ENCODE measurements around the gene CGB5.
"Not testable (repeated sequence)": the region's sequence is repeated elsewhere in the genome, so short reads cannot be mapped to it uniquely, and the experiment has no call there.

DNA sequence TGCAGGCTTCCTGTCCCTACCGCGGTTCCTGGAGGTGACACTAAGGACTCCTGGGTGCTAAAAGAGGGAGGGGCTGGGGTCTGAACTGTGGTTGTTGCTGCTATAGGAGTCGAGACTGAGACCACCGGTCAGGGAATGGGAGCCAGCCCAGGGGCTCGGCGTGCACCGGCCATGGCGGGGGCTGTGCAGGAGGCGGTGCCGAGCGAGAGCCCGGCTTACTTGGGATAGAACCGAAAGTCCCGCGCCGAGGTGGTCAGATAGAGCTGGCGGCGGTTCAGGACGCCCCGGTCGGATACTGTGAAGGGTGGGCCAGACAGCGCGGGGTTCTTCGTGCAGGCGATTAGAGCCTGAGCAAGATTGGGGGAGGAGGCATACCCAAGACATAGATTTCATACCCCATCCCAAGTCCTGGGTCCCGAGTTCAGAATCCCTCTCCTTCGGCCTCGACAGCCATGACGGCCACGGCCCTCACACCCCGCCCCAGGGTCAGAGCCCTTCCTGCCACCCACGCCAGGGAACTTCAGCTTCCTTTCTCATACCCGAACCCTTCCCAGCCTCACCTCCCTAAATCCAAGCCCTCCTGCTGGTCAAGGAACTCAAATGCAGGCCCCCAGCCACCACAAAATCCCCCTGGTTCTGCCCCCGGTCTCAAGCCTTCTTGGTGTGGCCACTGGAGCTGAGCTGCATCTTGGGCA, 13.4 kb downstream of the CGB5 start:
- TF ChIP-seq SP1 (IDR thresholded peaks at IDR 0.05); FOXK2 (IDR thresholded peaks at IDR 0.05); L3MBTL2 (conservative IDR thresholded peaks at IDR 0.05); HDGF (IDR thresholded peaks at IDR 0.05; ENCODE audit: borderline replicate concordance); FOXM1 (IDR thresholded peaks at IDR 0.05; ENCODE audit: borderline replicate concordance); BHLHE40 (IDR thresholded peaks at IDR 0.05; ENCODE audit: borderline replicate concordance); ELF4 (IDR thresholded peaks at IDR 0.05); ZNF384 (IDR thresholded peaks at IDR 0.05); FOXA1 (IDR thresholded peaks at IDR 0.05); TARDBP (IDR thresholded peaks at IDR 0.05); CTBP1 (IDR thresholded peaks at IDR 0.05; ENCODE audit: borderline replicate concordance); SUZ12 (IDR thresholded peaks at IDR 0.05); LEF1 (IDR thresholded peaks at IDR 0.05; ENCODE audit: borderline replicate concordance): not testable (repeated sequence)
- TF ChIP-seq, protein P1, sequence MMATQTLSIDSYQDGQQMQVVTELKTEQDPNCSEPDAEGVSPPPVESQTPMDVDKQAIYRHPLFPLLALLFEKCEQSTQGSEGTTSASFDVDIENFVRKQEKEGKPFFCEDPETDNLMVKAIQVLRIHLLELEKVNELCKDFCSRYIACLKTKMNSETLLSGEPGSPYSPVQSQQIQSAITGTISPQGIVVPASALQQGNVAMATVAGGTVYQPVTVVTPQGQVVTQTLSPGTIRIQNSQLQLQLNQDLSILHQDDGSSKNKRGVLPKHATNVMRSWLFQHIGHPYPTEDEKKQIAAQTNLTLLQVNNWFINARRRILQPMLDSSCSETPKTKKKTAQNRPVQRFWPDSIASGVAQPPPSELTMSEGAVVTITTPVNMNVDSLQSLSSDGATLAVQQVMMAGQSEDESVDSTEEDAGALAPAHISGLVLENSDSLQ (IDR thresholded peaks at IDR 0.05) = not testable (repeated sequence)

All from HEK293T (cell line).